AG04449 (cell line): ENCODE results near the gene AK8.

Experiments
- CTCF ChIA-PET: fragments of 350-600 bp; formaldehyde crosslinking; extraction: SDS; loops from one replicate; lab custom pipeline; 2021; ENCODE audit warnings: antibody characterized with exemption; lab: Yijun Ruan, JAX
- POLR2A ChIA-PET: fragments of 400-600, 350-600 bp; formaldehyde crosslinking; extraction: SDS; loops from one replicate; lab custom pipeline; 2020; ENCODE audit warnings: antibody characterized with exemption, inconsistent platforms; lab: Yijun Ruan, JAX
- DNase-seq: peaks from one replicate; pipeline ENCODE4 v3.0.0-alpha.2; 2010; ENCODE audit warnings: low read depth, low spot score
- H3K4me3 ChIP-seq: 2 replicates; pipeline ENCODE4 v1.5.1; 2011; ENCODE audit warnings: low read depth, mild to moderate bottlenecking, control low read depth, low read length
- TF ChIP-seq, protein P1 (sequence below): IDR thresholded peaks from one replicate; pipeline ENCODE4 v1.5.1; 2011; ENCODE audit warnings: mild to moderate bottlenecking, moderate library complexity, low read length, control low read depth, inconsistent platforms; ENCODE audit not compliant: insufficient read depth; ENCODE audit errors: missing control alignments

AK8 gene

DNA sequence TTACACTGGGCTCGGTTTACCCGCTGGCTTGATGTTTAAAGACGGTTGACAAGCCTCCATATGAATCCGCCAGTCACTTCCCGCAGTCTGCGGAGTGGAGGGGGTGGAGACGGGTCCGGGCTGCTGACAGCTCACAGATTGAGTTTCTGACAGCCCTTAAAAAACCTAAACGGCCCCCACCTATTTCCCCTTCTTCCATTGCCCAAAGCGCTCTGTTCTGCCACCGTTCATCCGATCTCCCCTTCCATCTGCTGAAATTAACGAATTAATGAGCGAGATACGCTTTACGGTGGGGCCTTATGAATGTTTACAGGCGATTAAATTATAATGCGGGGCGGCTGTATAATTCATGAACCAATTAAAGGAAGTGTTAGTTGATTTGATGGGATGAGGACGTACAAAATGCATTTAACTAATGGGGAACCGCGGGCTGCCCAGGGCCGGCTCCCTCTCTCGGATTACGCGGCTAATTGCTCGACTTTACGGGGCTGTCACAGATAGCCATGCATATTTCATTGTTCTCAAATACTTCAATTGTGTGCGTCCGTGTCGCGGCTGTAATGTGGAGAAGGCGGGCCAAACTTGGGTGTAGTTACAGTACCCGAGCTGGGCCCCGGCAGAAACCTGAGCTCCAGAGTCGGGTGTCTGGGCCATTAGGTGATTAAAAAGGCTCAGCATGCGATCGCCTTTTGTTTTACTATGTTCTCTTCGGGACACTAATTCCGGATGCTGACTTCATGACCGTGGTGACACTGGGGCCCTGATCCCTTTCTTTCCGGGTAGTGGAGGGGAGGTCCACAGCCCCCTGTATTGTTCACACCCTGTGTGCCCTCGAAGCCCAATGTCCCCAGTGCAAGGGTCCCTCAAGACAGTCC, 133.0 kb downstream of the AK8 start:
- ChIA-PET POLR2A (no interaction called here), CTCF (no interaction called here)
- DNase-seq = no peak
- TF ChIP-seq, protein P1, sequence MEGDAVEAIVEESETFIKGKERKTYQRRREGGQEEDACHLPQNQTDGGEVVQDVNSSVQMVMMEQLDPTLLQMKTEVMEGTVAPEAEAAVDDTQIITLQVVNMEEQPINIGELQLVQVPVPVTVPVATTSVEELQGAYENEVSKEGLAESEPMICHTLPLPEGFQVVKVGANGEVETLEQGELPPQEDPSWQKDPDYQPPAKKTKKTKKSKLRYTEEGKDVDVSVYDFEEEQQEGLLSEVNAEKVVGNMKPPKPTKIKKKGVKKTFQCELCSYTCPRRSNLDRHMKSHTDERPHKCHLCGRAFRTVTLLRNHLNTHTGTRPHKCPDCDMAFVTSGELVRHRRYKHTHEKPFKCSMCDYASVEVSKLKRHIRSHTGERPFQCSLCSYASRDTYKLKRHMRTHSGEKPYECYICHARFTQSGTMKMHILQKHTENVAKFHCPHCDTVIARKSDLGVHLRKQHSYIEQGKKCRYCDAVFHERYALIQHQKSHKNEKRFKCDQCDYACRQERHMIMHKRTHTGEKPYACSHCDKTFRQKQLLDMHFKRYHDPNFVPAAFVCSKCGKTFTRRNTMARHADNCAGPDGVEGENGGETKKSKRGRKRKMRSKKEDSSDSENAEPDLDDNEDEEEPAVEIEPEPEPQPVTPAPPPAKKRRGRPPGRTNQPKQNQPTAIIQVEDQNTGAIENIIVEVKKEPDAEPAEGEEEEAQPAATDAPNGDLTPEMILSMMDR = no peak
- no peak overlapping the region for H3K4me3 ChIP-seq

DNA sequence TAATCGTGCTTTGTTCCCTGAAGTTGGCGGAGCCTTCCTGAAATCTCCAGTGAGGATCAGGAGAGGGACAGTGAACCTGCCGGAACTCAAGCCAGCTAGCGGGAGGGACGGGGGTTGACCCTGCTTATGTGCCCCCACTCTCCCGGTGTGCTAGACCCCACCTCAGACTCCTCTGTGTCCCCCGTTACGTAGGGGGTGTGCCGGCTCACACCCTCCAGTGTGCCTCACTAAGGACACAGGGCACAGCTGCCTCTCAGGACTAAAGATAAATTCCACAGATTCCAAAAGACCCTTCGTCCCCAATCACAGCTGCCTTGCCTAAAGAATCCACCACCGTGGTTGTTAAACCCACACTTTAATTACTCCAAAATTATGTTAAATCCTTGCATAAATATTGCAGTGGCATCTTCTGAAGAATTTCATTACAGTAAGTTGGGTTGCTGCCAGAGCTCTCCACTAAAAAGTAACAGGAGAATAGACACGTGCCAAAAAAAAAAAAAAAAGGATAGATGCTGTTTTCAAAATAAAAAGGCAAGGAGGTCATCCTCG, 134.1 kb downstream of the AK8 start:
- DNase-seq = no peak
- H3K4me3 ChIP-seq = no peak overlapping the region
- ChIA-PET CTCF (interaction anchor here (1.0 kb wide), 1 partner anchor 10 kb away, joined by 3 read pairs; no protein-coding TSS in a partner anchor), POLR2A (no interaction called here)
- TF ChIP-seq, protein P1 = no peak

DNA sequence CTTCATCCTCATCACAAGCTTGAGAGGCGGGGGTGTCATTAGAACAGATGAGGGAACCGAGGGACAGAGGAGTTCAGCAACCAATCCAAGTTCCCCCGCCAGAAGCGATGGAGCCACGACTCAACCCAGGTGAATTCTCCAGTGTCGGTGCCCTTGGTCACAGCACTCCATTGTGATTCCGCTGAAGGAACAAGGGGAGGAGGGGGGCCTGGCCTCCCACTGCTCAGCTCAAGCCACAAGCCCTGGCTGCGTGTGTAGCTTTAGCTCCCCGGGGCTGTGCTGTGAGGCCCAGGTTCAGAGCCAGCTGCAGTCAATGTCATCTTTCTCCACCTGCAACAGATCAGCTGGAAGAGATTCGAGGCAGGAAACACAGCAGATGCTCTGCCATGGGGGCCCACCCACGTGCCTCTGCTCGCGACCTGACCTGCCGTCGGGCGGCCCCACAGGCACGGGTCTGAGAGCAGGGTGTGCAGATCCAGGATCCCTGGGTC, 135.2 kb downstream of the AK8 start:
- no peak overlapping the region for H3K4me3 ChIP-seq
- POLR2A ChIA-PET = no interaction called here
- CTCF ChIA-PET = no interaction called here
- DNase-seq = no peak
- TF ChIP-seq, protein P1 = no peak

DNA sequence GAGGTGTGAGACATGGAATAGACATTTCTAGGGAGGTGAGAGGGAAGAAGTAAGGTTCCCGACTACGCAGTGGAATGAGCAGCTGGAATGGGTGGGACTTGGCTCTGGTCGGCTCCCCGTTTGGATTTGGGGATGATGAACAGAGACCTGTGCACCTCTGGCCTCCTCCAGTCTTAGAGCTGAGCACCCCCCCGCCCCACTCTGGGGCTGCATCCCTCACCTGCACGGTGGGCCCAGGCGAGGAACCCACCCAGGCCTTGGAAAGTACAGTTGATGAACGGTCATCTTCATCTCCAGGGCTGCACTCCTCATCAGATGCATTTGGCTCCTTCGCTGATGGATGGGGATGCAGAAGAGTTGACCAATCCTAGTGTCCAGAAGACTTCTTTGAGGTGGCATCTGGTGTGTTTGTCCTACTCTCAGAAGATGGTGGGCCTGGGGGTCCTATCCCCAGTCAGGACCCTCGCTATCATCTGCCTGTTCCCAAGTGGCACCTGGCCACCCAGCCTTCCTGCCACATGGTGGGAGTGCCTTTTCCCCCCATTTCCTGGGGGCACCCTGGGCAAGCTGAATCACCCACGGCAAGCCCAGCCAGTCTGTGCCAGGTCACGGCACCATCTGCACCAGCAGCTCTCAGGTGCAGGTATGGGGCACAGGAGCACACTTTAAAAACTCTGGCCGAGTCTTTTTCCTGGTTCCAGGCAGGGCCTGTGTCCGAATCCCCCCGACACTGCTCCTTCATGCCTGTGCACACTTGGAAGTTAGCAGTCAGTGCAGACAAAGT, 137.4 kb downstream of the AK8 start:
- ChIA-PET POLR2A (no interaction called here), CTCF (interaction anchor here (1.1 kb wide), 1 partner anchor 29 kb away, joined by 4 read pairs; no protein-coding TSS in a partner anchor)
- no peak overlapping the region for H3K4me3 ChIP-seq
- no peak for DNase-seq
- TF ChIP-seq, protein P1 = no peak

DNA sequence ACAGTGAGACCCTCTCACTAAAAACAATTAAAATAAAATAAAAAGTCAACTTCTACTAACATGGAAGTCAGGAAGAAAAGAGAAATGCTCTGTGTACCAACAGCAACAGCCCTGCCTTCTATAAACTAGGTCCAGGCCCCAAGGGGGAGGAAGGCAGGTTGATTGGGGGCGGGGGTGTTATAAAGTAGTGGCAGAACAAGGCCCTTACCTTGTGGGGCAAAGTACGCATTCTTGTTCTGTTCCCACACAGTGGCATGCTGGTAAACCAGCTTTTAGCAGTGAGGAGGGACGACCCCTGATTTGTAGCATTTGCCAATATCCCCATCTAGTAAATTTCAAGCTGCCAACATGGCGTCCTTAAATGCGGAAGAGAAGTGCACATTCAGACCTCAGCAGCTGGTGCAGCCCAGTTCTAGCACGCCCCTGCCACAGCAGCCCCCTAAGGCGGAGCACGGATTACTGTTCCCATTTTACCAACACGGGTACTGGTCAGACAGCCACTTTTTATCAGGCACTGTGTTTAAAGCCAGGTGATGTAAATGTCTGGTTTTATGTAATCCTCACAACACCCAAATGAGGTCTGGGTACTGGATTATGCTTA, 138.3 kb downstream of the AK8 start:
- ChIA-PET POLR2A (no interaction called here), CTCF (interaction anchor here (1.1 kb wide), 1 partner anchor 30 kb away, joined by 4 read pairs; no protein-coding TSS in a partner anchor)
- DNase-seq = no peak
- H3K4me3 ChIP-seq = no peak overlapping the region
- TF ChIP-seq, protein P1 = no peak
